Heart left ventricle (tissue), 16 donors: Measurements from ENCODE around the gene SLC25A21. TPM values are rescaled to one million over a fixed set of nuclear protein-coding genes. Genes with fewer than 3 reads are reported as not detected.
"Not testable (repeated sequence)": the region's sequence is repeated elsewhere in the genome, so short reads cannot be mapped to it uniquely, and the experiment has no call there.

ENCODE experiments used
- ATAC-seq, 4 donors: fragments of 200-7000 bp; cut with Tn5 transposase; one replicate each; pipeline ENCODE4 v1.9.1; 2020 to 2022; ENCODE audit warnings: moderate library complexity in 4 of 4, mild to moderate bottlenecking in 3 of 4, moderate number of reproducible peaks in 1 of 4
- DNase-seq, 5 donors: peaks; one replicate each; pipeline ENCODE4 v3.0.0-alpha.2; 2020
- H3K27ac ChIP-seq, 12 donors: fragments of 200-600 bp; sonication (generic) in 4 of 12; one replicate each; pipeline versions ENCODE4 v1.5.0 to v1.8.0; 2016 to 2022; ENCODE audit warnings: mild to moderate bottlenecking in 2 of 12
- H3K27me3 ChIP-seq, 9 donors: fragments of 200-600 bp; sonication (generic) in 2 of 9; one replicate each; pipeline versions ENCODE4 v1.5.1 to v1.8.0; 2016 to 2022; ENCODE audit warnings: mild to moderate bottlenecking in 3 of 9
- H3K36me3 ChIP-seq, 9 donors: fragments of 200-600 bp; sonication (generic) in 2 of 9; one replicate each; pipeline versions ENCODE4 v1.5.0 to v1.8.0; 2018 to 2022; ENCODE audit warnings: mild to moderate bottlenecking in 2 of 9
- H3K4me1 ChIP-seq, 12 donors: fragments of 200-600 bp; sonication (generic) in 4 of 12; one replicate each; pipeline versions ENCODE4 v1.5.0 to v1.8.0; 2016 to 2022; ENCODE audit warnings: mild to moderate bottlenecking in 3 of 12
- H3K4me3 ChIP-seq, 12 donors: fragments of 200-600 bp; sonication (generic) in 4 of 12; one replicate each; pipeline versions ENCODE4 v1.5.0 to v1.8.0; 2017 to 2022; ENCODE audit warnings: mild to moderate bottlenecking in 9 of 12, moderate library complexity in 4 of 12
- H3K9me3 ChIP-seq, 12 donors: fragments of 200-600 bp; sonication (generic) in 4 of 12; one replicate each; pipeline versions ENCODE4 v1.5.0 to v1.8.0; 2016 to 2022; ENCODE audit warnings: mild to moderate bottlenecking in 1 of 12
- CTCF ChIP-seq, 12 donors: fragments of 200-600 bp; sonication (generic) in 4 of 12; IDR thresholded peaks; one replicate each; pipeline versions ENCODE4 v1.5.0 to v1.8.0; 2018 to 2022; ENCODE audit warnings: antibody characterized with exemption in 12 of 12, mild to moderate bottlenecking in 5 of 12
- POLR2A ChIP-seq, 2 donors: fragments of 450-650 bp; IDR thresholded peaks; one replicate each; pipeline ENCODE4 v1.6.1; 2017; ENCODE audit warnings: antibody characterized with exemption in 2 of 2, mild to moderate bottlenecking in 2 of 2, moderate library complexity in 2 of 2
- WGBS, 4 donors: extraction: QIAGEN DNeasy Blood & Tissue Kit in 2 of 4; methylation state at CpG; one replicate each; pipeline versions ENCODE4 v1.1.5 to v1.1.7; 2013 to 2018; 5-methylcytosine and 5-hydroxymethylcytosine counted together
- intact Hi-C, 10 donors: fragments of 100-400 bp; cut with DNase I; formaldehyde crosslinking; loops; one replicate each; pipeline versions ENCODE4 v1.11.1 to v1.14.2; 2022
- polyA plus RNA-seq, 2 donors: library from polyadenylated mRNA; stranded (reverse); fragments of 200-250 nt; gene quantifications; one replicate each; pipeline ENCODE4 v1.2.3, GENCODE V29; 2013
- total RNA-seq, 9 donors: library from RNA; depleted of rRNA in 2 of 9; stranded (reverse); fragments of >200 nt in 2 of 9; fragmentation: NEBNext Ultra II Directional in 3 of 9; extraction: Animal tissue kit (Norgen Biotek cat#: 25700) in 3 of 9; gene quantifications; one replicate each; pipeline versions ENCODE4 v1.1.0 to v1.2.4, GENCODE V29; 2016 to 2023
- donor health status: ischemic (EF 13 %, LVEDD 7.1; RV severe dilation, severe dysfunction).
- donor health status: healthy with polysubstance abuse.
- donor health status: DM: no; HTN: yes; CAD: no.
- donor health status: DM: no; HTN: no; CAD: no.
- donor health status: ischemic (EF 25% LVEDD 6.9; RV normal size, moderate dysfunction).
- donor health status: ischemic (EF 25% LVEDD 5.7; RV mildly dilated, moderate dysfunction).
- donor health status: healthy.
- donor health status: DM: yes; HTN: yes; CAD: no.
- donor health status: ischemic (EF 35%, LVEDD 5.7; RV mildly dilated, moderate dysfunction).
- donor health status: nonischemic (EF 11% LVEDD 7.7; RV severe dilation, severe dysfunction).
- donor health status: DM: yes; HTN: yes; CAD: no.
- donor health status: PGD.
- donor health status: ischemic (EF 29% LVEDD 5.4; RV normal size, mild dysfunction).
- donor health status: nonischemic (EF 23%, LVEDD 6.1; RV moderate dilation, normal function).

SLC25A21 gene
- total and polyA plus RNA-seq, 11 donors: 0.12 to 1.6 (median 0.24) TPM; not detected in 1

GRCh38 chr14:37081218-37081617 is 91.2 kb downstream of the SLC25A21 start:
- Histone ChIP-seq H3K4me3 (no peak overlapping the region), H3K36me3 (no peaks in the 10 kb centered on the region), H3K4me1 (no peaks in the 10 kb centered on the region), H3K9me3 (peaks cover 0 to 12% (median 0%) of the 10 kb centered on the region in 12 donors), H3K27ac (no peak overlapping the region), H3K27me3 (no peaks in the 10 kb centered on the region)
- DNase-seq (no peak), ATAC-seq (no peak)
- intact Hi-C loops: no loop called here
- TF ChIP-seq POLR2A (IDR thresholded peaks at IDR 0.05): no peak
- TF ChIP-seq CTCF (IDR thresholded peaks at IDR 0.05): no peak
- 93 to 96% (median 94%) methylated on average over 2 of the region's 2 CpGs for WGBS, 4 donors

GRCh38 chr14:37078131-37078530 is 94.3 kb downstream of the SLC25A21 start:
- 47 to 77% (median 53%) methylated on average over 2 of the region's 2 CpGs for WGBS, 4 donors
- no peak for DNase-seq
- no peak for ATAC-seq
- Histone ChIP-seq H3K36me3 (no peaks in the 10 kb centered on the region), H3K4me3 (no peak overlapping the region), H3K27ac (no peak overlapping the region), H3K4me1 (no peaks in the 10 kb centered on the region), H3K27me3 (no peaks in the 10 kb centered on the region), H3K9me3 (peaks cover 0 to 12% (median 0%) of the 10 kb centered on the region in 12 donors)
- intact Hi-C loops: no loop called here
- no peak for TF ChIP-seq POLR2A (IDR thresholded peaks at IDR 0.05)
- TF ChIP-seq CTCF (IDR thresholded peaks at IDR 0.05): no peak

GRCh38 chr14:37074320-37074719 is 98.1 kb downstream of the SLC25A21 start:
- ATAC-seq, H3K27me3 ChIP-seq, intact Hi-C loops, H3K36me3 ChIP-seq, H3K27ac ChIP-seq, H3K9me3 ChIP-seq, H3K4me1 ChIP-seq, DNase-seq, H3K4me3 ChIP-seq: not testable (repeated sequence)
- WGBS, 4 donors: 66 to 74% (median 68%) methylated on average over 4 of the region's 4 CpGs

GRCh38 chr14:37063467-37064240 is 108.8 kb downstream of the SLC25A21 start:
- no peaks in the 10 kb centered on the region for H3K27me3 ChIP-seq
- intact Hi-C loops: no loop called here
- no peaks in the 10 kb centered on the region for H3K9me3 ChIP-seq
- WGBS, 4 donors: 83 to 86% (median 86%) methylated on average over 4 of the region's 4 CpGs
- no peak for DNase-seq
- no peaks in the 10 kb centered on the region for H3K36me3 ChIP-seq
- H3K4me3 ChIP-seq: no peak overlapping the region
- H3K4me1 ChIP-seq: no peaks in the 10 kb centered on the region
- H3K27ac ChIP-seq: no peak overlapping the region
- TF ChIP-seq POLR2A (IDR thresholded peaks at IDR 0.05) (no peak), CTCF (IDR thresholded peaks at IDR 0.05) (no peak)
- ATAC-seq: no peak
